Measurements from ENCODE around the gene G3BP2. TPM values are rescaled to one million over a fixed set of nuclear protein-coding genes. Genes with fewer than 3 reads are reported as not detected.

G3BP2 gene
- total and polyA plus RNA-seq, 2 of the 13 experiments (the other 11 are each of a cell fraction or from before 2014, with no cell fraction given): 51.7 to 179 TPM

DNA sequence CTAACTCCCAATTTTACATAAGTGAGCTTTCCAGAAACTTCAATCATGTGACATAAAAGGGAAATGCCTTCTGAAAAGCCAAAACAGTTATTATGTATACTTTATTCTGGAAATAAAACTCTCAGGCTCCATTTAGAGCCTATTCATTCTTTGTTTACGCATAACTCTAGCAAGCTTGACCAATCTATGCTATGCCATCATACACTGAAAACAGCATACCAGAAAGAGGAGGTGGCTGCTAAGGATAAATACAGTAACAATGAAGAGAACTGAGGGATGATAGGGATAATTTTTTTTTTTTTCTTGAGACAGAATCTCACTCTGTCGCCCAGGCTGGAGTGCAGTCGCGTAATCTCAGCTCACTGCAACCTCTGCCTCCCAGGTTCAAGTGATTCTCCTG is 67.3 kb downstream of the G3BP2 start:
- Histone ChIP-seq H3K27me3 (ENCODE audit: control insufficient read depth in 1 of 2, insufficient read depth in 2 of 2, low read length in 2 of 2) (no peaks in the 10 kb centered on the region; a peak in 1 of 5 replicates), H3K4me2 (ENCODE audit: low read depth, low read length) (no peak overlapping the region), H3K79me2 (ENCODE audit: insufficient read depth, low read length) (no peaks in the 10 kb centered on the region), H3K4me1 (ENCODE audit: insufficient read depth, low read length) (no peaks in the 10 kb centered on the region), H3K9me3 (ENCODE audit: low read length) (no peaks in the 10 kb centered on the region), H2AFZ (ENCODE audit: low read length) (no peak overlapping the region), H3K4me3 (replicated peaks in 1 of 3; ENCODE audit: insufficient read depth in 1 of 3, low read depth in 2 of 3, low read length in 3 of 3) (no peak overlapping the region), H3K27ac (ENCODE audit: extremely low read length, insufficient read depth, low read length) (no peak overlapping the region), H3K9ac (ENCODE audit: insufficient read depth, low read depth, low read length) (no peak overlapping the region), H4K20me1 (ENCODE audit: insufficient read depth, low read length) (no peaks in the 10 kb centered on the region), H3K36me3 (replicated peaks in 1 of 2; ENCODE audit: control insufficient read depth in 1 of 2, insufficient read depth in 2 of 2, low read length in 2 of 2) (no peaks in the 10 kb centered on the region)
- whole genome bisulfite sequencing (ENCODE audit: low lambda C conversion rate): 64% methylated on average over 4 of the region's 4 CpGs
- intact Hi-C loops (cut with micrococcal nuclease; ENCODE audit: unreplicated experiment) (no loop called here), in situ Hi-C loops (cut with HindIII; ENCODE audit: extremely low pct_ligation_motif_present, low pct_unique_long_range_greater_than_20kb) (no loop called here)
- DNase-seq (ENCODE audit: low spot score): no peak
- no peak for TF ChIP-seq TCF12 (IDR thresholded peaks at IDR 0.05)
- TF ChIP-seq TCF12 (CRISPR knock-in tag; IDR thresholded peaks at IDR 0.05): no peak
- TF ChIP-seq HCFC1 (IDR thresholded peaks at IDR 0.05; ENCODE audit: low read depth, low read length): no peak
- TF ChIP-seq, protein P1, sequence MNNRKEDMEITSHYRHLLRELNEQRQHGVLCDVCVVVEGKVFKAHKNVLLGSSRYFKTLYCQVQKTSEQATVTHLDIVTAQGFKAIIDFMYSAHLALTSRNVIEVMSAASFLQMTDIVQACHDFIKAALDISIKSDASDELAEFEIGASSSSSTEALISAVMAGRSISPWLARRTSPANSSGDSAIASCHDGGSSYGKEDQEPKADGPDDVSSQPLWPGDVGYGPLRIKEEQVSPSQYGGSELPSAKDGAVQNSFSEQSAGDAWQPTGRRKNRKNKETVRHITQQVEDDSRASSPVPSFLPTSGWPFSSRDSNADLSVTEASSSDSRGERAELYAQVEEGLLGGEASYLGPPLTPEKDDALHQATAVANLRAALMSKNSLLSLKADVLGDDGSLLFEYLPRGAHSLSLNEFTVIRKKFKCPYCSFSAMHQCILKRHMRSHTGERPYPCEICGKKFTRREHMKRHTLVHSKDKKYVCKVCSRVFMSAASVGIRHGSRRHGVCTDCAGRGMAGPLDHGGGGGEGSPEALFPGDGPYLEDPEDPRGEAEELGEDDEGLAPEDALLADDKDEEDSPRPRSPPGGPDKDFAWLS (CRISPR knock-in tag; IDR thresholded peaks at IDR 0.05; ENCODE audit: borderline replicate concordance): no peak
- TF ChIP-seq CREB1 (IDR thresholded peaks at IDR 0.05): no peak
- TF ChIP-seq CREB1 (CRISPR knock-in tag; IDR thresholded peaks at IDR 0.05): no peak
- no TSS peak for BruUV-seq (replicated peaks)
- FAIRE-seq: no peak
- ChIA-PET CTCF (ENCODE audit: low intra/inter-chr PET ratio, low total read pairs) (no interaction called here), POLR2A (no interaction called here)
- no peak for ATAC-seq

DNA sequence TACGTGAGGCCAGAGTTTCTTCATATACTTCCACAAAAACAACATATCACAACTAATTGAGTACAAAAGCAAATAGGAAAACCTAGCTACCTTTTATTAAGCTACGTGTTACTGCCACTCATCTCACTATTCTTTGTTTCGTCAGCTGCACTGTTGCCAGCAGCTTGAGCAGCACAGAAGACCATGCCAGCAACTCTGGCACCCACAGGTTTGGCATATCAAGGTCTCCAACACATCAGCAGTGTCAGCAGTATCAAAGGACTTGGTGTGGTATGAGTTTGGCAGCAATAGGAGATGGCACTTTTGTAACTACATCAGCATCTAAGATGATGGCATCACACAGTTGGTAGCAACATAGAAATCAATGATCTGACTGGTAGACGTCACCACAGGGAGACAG is 73.6 kb downstream of the G3BP2 start:
- DNase-seq (ENCODE audit: low spot score) (no peak), FAIRE-seq (no peak), ATAC-seq (no peak)
- H2AFZ ChIP-seq (ENCODE audit: low read length): no peak overlapping the region
- no peaks in the 10 kb centered on the region for H3K79me2 ChIP-seq (ENCODE audit: insufficient read depth, low read length)
- no peak overlapping the region for H3K27ac ChIP-seq (ENCODE audit: extremely low read length, insufficient read depth, low read length)
- no peaks in the 10 kb centered on the region for H4K20me1 ChIP-seq (ENCODE audit: insufficient read depth, low read length)
- intact Hi-C loops (cut with micrococcal nuclease; ENCODE audit: unreplicated experiment) (no loop called here), in situ Hi-C loops (cut with HindIII; ENCODE audit: extremely low pct_ligation_motif_present, low pct_unique_long_range_greater_than_20kb) (no loop called here)
- WGBS (ENCODE audit: low lambda C conversion rate): 37% methylated on average over 4 of the region's 4 CpGs
- BruUV-seq (replicated peaks): no TSS peak
- POLR2A ChIA-PET: no interaction called here
- H3K9ac ChIP-seq (ENCODE audit: insufficient read depth, low read depth, low read length): no peak overlapping the region
- no peaks in the 10 kb centered on the region for H3K9me3 ChIP-seq (ENCODE audit: low read length)
- no peaks in the 10 kb centered on the region for H3K27me3 ChIP-seq (ENCODE audit: control insufficient read depth in 1 of 2, insufficient read depth in 2 of 2, low read length in 2 of 2)
- H3K4me3 ChIP-seq (replicated peaks in 1 of 3; ENCODE audit: insufficient read depth in 1 of 3, low read depth in 2 of 3, low read length in 3 of 3): no peak overlapping the region
- H3K36me3 ChIP-seq (replicated peaks in 1 of 2; ENCODE audit: control insufficient read depth in 1 of 2, insufficient read depth in 2 of 2, low read length in 2 of 2): no peaks in the 10 kb centered on the region
- H3K4me2 ChIP-seq (ENCODE audit: low read depth, low read length): no peak overlapping the region
- CTCF ChIA-PET (ENCODE audit: low intra/inter-chr PET ratio, low total read pairs): no interaction called here
- no peaks in the 10 kb centered on the region for H3K4me1 ChIP-seq (ENCODE audit: insufficient read depth, low read length)
- no peak for TF ChIP-seq PRMT3 (CRISPR knock-in tag; IDR thresholded peaks at IDR 0.05; ENCODE audit: borderline replicate concordance, low read depth)
- TF ChIP-seq HNF4G (IDR thresholded peaks at IDR 0.05; ENCODE audit: borderline replicate concordance, low read depth, low read length): no peak
- TF ChIP-seq HNF4G (CRISPR knock-in tag; IDR thresholded peaks at IDR 0.05; ENCODE audit: borderline replicate concordance, low read depth): no peak
- no peak for TF ChIP-seq TP53 (CRISPR knock-in tag; conservative IDR thresholded peaks at IDR 0.05)
- no peak for TF ChIP-seq KLF6 (CRISPR knock-in tag; IDR thresholded peaks at IDR 0.05)
- no peak for TF ChIP-seq GABPB1 (CRISPR knock-in tag; IDR thresholded peaks at IDR 0.05)
- TF ChIP-seq ATRX (CRISPR knock-in tag; IDR thresholded peaks at IDR 0.05; ENCODE audit: borderline replicate concordance): no peak
- TF ChIP-seq JDP2 (CRISPR knock-in tag; IDR thresholded peaks at IDR 0.05; ENCODE audit: borderline replicate concordance): no peak
- TF ChIP-seq, protein P2, sequence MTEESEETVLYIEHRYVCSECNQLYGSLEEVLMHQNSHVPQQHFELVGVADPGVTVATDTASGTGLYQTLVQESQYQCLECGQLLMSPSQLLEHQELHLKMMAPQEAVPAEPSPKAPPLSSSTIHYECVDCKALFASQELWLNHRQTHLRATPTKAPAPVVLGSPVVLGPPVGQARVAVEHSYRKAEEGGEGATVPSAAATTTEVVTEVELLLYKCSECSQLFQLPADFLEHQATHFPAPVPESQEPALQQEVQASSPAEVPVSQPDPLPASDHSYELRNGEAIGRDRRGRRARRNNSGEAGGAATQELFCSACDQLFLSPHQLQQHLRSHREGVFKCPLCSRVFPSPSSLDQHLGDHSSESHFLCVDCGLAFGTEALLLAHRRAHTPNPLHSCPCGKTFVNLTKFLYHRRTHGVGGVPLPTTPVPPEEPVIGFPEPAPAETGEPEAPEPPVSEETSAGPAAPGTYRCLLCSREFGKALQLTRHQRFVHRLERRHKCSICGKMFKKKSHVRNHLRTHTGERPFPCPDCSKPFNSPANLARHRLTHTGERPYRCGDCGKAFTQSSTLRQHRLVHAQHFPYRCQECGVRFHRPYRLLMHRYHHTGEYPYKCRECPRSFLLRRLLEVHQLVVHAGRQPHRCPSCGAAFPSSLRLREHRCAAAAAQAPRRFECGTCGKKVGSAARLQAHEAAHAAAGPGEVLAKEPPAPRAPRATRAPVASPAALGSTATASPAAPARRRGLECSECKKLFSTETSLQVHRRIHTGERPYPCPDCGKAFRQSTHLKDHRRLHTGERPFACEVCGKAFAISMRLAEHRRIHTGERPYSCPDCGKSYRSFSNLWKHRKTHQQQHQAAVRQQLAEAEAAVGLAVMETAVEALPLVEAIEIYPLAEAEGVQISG (CRISPR knock-in tag; IDR thresholded peaks at IDR 0.05): no peak
- no peak for TF ChIP-seq KAT8 (CRISPR knock-in tag; IDR thresholded peaks at IDR 0.05)
- no peak for TF ChIP-seq ZNF567 (CRISPR knock-in tag; IDR thresholded peaks at IDR 0.05; ENCODE audit: borderline replicate concordance)

Measured in HepG2 (cell line).